Esophagus muscularis mucosa (tissue), 4 donors: ENCODE measurements around the gene TRAPPC4. TPM values are rescaled to one million over a fixed set of nuclear protein-coding genes. Genes with fewer than 3 reads are reported as not detected.
"Not testable (repeated sequence)": the region's sequence is repeated elsewhere in the genome, so short reads cannot be mapped to it uniquely, and the experiment has no call there.

Experiments used
- DNase-seq: peaks from one replicate; pipeline ENCODE4 v3.0.0-alpha.2; 2017; ENCODE audit errors: extremely low spot score
- H3K27ac ChIP-seq, 4 donors: fragments of 200-600 bp; sonication (generic); replicated peaks in 1 of 4; 1 replicate in 3 of 4; 2 replicates in 1 of 4; pipeline ENCODE4 v1.5.1; 2016 to 2019; ENCODE audit warnings: mild to moderate bottlenecking in 1 of 4
- H3K27me3 ChIP-seq, 4 donors: fragments of 200-600 bp; sonication (generic); one replicate each; pipeline versions ENCODE4 v1.5.1 to v1.6.0; 2016 to 2019
- H3K36me3 ChIP-seq, 4 donors: fragments of 200-600 bp; sonication (generic); one replicate each; pipeline ENCODE4 v1.5.1; 2016 to 2019
- H3K4me1 ChIP-seq, 4 donors: fragments of 200-600 bp; sonication (generic); one replicate each; pipeline ENCODE4 v1.5.1; 2016 to 2019
- H3K4me3 ChIP-seq, 4 donors: fragments of 200-600 bp; sonication (generic); 1 replicate in 2 of 4; 2 replicates in 2 of 4; pipeline ENCODE4 v1.5.1; 2016 to 2019; ENCODE audit warnings: mild to moderate bottlenecking in 4 of 4, moderate library complexity in 1 of 4
- H3K9me3 ChIP-seq, 4 donors: fragments of 200-600 bp; sonication (generic); 1 replicate in 3 of 4; 2 replicates in 1 of 4; pipeline ENCODE4 v1.5.1; 2016 to 2019
- CTCF ChIP-seq, 3 experiments: fragments of 200-600 bp in 2 of 3; fragments of 450-650 bp in 1 of 3; sonication (generic) in 2 of 3; IDR thresholded peaks; one replicate each; pipeline ENCODE4 v1.5.1; 2017 to 2019; ENCODE audit warnings: antibody characterized with exemption in 3 of 3, mild to moderate bottlenecking in 2 of 3, moderate library complexity in 1 of 3
- EP300 ChIP-seq: sonication (generic); formaldehyde crosslinking; IDR thresholded peaks from one replicate; pipeline ENCODE4 v1.6.1; 2017; ENCODE audit warnings: antibody characterized with exemption
- POLR2A ChIP-seq: fragments of 450-650 bp; IDR thresholded peaks from one replicate; pipeline ENCODE4 v1.6.1; 2017; ENCODE audit warnings: antibody characterized with exemption, moderate library complexity, mild to moderate bottlenecking, low read depth
- POLR2AphosphoS5 ChIP-seq, 2 donors: sonication (generic); formaldehyde crosslinking; IDR thresholded peaks; one replicate each; pipeline ENCODE4 v1.6.1; 2017; ENCODE audit warnings: antibody characterized with exemption in 2 of 2
- WGBS: methylation state at CpG from one replicate; pipeline ENCODE4 v1.1.5; 2018; 5-methylcytosine and 5-hydroxymethylcytosine counted together
- intact Hi-C: fragments of 100-400 bp; cut with DNase I; formaldehyde crosslinking; loops from one replicate; pipeline ENCODE4 v1.15.1; 2023
- total RNA-seq, 4 donors: library from RNA; depleted of rRNA; stranded (reverse); fragments of >200 nt; gene quantifications; one replicate each; pipeline versions ENCODE4 v1.1.0 to v1.2.1, GENCODE V29; 2016

TRAPPC4 gene
- total RNA-seq, result 10 to 100 TPM; 38.2 to 47.2 (median 42.4) TPM

DNA sequence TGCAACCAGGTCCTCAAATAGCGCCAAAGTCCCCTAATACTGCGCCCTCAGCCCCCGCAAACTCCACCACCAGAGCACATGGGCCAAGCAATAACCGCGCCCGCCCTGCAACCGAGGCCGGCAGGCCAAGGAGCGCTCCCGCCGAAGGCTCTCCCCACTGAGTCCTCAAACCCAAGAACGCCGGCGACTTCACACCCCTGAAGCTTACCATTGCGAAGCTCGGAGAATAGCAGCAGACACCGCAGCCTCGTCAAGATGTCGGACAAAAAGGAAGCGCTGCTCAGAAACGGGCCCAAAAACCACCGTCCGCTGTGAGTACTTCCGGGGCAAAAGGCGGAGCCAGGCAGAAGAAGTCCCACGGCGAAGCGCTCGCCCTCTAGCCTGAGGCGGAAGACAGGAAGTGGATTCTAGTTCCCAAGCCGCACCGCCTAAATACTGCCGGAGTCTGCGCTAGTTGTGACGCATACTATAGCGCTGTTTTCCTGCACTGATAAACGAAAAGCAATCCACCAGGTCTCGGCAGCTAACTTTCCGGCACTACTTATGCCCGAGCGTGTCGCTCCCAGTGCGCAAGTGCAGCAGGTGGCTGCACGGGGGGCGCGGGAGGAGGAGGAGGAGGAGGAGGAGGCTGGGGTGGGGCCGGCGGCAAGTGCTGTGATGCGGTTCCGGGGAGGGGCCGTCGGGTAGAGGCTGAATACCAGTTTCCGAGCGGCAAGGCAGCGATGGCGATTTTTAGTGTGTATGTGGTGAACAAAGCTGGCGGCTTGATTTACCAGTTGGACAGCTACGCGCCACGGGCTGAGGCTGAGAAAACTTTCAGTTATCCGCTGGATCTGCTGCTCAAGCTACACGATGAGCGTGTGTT is at the start of gene TRAPPC4, which contains the start of gene RPS25:
TSS of gene TRAPPC4 (plus strand) at position 693 of the 865 bp plus-strand sequence. CDS start at position 723, 30 bp downstream.
TSS of gene RPS25 (minus strand) at position 270 of the 865 bp plus-strand sequence. CDS start at position 211, 59 bp downstream.
- Histone ChIP-seq H3K4me3 (peak within 1 kb of the TSS; percentile 70 to 99 (median 78)), H3K27ac (peak within 1 kb of the TSS; percentile 91 to 95 (median 93)), H3K4me1 (peaks cover 36 to 58% (median 52%) of the 10 kb centered on the region in 4 donors), H3K27me3 (no peaks in the 10 kb centered on the region), H3K36me3 (peaks cover 40 to 66% (median 54%) of the 10 kb centered on the region in 4 donors), H3K9me3 (no peaks in the 10 kb centered on the region)
- TF ChIP-seq EP300 (no peak), POLR2A (peak; percentile 80), POLR2AphosphoS5 (IDR thresholded peaks at IDR 0.05) (peak; percentile 93 to 94)
- intact Hi-C loops, result no loop called here
- WGBS, result under 1% methylated on average over 61 of the region's 63 CpGs
- DNase-seq, result peak; percentile 98

DNA sequence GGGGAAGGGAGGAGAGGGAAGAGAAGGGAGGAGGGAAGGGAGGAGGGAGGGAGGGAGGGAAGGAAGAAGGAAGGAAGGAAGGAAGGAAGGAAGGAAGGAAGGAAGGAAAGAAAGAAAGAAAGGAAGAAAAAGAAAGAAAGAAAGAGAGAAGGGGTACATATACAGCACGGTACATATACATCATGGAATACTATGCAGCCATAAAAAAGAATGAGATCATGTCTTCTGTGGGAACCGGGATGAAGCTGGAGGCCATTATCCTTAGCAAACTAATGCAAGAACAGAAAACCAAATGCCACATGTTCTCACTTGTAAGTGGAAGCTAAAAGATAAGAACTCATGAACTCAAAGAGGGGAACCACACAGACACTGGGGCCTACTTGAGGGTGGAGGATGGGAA is 49.1 kb upstream of the TRAPPC4 start:
- peaks cover 0 to 22% (median 4%) of the 10 kb centered on the region in 4 donors for H3K27me3 ChIP-seq
- intact Hi-C loops, H3K27ac ChIP-seq, H3K4me1 ChIP-seq, H3K4me3 ChIP-seq, H3K36me3 ChIP-seq, H3K9me3 ChIP-seq, DNase-seq: not testable (repeated sequence)
- WGBS, result 87% methylated on average over 2 of the region's 2 CpGs

GRCh38 chr11:118971646-118972045 is 46.9 kb upstream of the TRAPPC4 start, which contains the start of gene FOXR1:
FOXR1 (plus strand) TSS chr11:118971761; CDS start chr11:118971932, 171 bp downstream.
- 36% methylated on average over 11 of the region's 33 CpGs for WGBS

DNA sequence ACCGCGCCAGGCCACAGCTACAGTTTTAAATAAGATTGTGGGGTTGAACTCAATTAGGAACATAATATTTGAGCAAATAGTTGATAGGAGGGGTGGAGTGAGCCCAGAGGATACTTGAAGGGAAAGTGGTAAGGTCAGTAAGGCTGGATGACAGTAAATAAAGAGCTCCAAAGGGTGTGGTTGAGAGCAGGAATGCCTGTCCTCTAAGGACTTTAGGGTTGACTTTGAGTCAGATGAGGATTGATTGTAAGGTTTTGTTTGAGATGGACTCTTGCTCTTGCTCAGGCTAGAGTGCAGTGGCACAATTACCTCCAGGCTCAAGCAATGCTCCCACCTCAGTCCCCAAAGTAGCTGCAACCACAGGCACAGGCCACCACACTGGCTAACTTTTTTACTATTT is 44.6 kb upstream of the TRAPPC4 start:
- Histone ChIP-seq H3K36me3 (no peaks in the 10 kb centered on the region), H3K27me3 (peaks cover 0 to 22% (median 4%) of the 10 kb centered on the region in 4 donors), H3K27ac (no peak overlapping the region), H3K9me3 (no peaks in the 10 kb centered on the region), H3K4me3 (no peak overlapping the region), H3K4me1 (no peaks in the 10 kb centered on the region)
- intact Hi-C loops, result no loop called here
- DNase-seq, result no peak
- no peak for TF ChIP-seq POLR2AphosphoS5 (IDR thresholded peaks at IDR 0.05)
- TF ChIP-seq POLR2A, result no peak
- TF ChIP-seq EP300, result no peak
- no peak for TF ChIP-seq CTCF (IDR thresholded peaks at IDR 0.05)
- WGBS, result 96% methylated on average over 2 of the region's 2 CpGs

More at GRCh38 chr11:118971646-118972045, 46.9 kb upstream of the TRAPPC4 start, which contains the start of gene FOXR1:
- Histone ChIP-seq H3K4me3 (no peak within 1 kb of the TSS), H3K27me3 (peaks cover 0 to 20% (median 4%) of the 10 kb centered on the region in 4 donors), H3K27ac (no peak within 1 kb of the TSS), H3K36me3 (no peaks in the 10 kb centered on the region), H3K9me3 (no peaks in the 10 kb centered on the region), H3K4me1 (no peaks in the 10 kb centered on the region)
- intact Hi-C loops, result no loop called here
- no peak for DNase-seq
- no peak for TF ChIP-seq POLR2AphosphoS5 (IDR thresholded peaks at IDR 0.05)
- TF ChIP-seq CTCF (IDR thresholded peaks at IDR 0.05), result no peak
- TF ChIP-seq EP300, result no peak
- TF ChIP-seq POLR2A, result no peak

DNA sequence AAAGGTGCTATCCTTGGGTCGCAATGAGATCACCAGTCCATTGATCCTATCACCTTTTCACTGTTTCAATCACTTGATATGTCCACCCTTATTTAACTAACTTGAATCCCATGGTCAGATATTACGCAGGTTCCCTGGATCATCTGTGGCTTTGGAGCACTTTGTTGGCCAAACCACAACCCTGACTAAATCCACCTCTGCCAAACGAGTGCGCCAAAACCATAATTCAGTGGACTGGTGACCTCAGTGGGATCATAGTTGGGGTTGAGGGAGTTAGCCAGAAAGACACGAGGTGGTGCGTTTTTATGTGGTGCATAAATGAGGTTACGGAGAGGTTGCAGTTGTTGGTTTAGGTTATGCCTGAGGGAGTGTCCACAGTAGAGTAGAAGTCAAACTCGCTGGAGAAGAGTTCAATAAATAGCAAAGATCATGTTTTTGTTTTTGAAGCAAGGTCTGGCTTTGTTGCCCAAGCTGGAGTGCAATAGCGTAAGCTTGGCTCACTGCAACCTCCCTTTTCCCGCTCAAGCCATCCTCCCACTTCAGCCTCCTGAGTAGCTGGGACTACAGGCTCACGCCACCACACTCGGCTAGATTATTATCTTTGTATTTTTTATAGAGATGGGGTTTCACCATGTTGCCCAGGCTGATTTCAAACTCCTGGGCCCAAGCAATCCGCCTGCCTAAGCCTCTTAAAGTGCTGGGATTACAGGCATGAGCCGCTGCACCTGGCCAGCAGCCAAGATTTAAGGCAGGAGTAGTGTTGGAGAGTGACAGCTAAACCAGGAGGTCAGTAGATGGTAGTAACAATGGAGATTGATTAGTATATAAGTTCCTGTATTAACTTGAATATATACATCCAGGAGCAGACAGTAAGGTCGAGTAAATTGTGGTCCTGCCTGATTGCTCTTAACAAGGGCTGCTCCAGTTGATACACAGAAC is 42.5 kb upstream of the TRAPPC4 start:
- H3K9me3 ChIP-seq, result no peaks in the 10 kb centered on the region
- intact Hi-C loops, result no loop called here
- H3K27me3 ChIP-seq, result peaks cover 0 to 31% (median 4%) of the 10 kb centered on the region in 4 donors
- 84% methylated on average over 15 of the region's 15 CpGs for WGBS
- TF ChIP-seq CTCF (IDR thresholded peaks at IDR 0.05), result no peak
- no peak for TF ChIP-seq POLR2AphosphoS5 (IDR thresholded peaks at IDR 0.05)
- no peak for TF ChIP-seq POLR2A
- no peak for TF ChIP-seq EP300
- H3K4me3 ChIP-seq, result no peak overlapping the region
- DNase-seq, result no peak
- peaks cover 0 to 10% (median 9%) of the 10 kb centered on the region in 4 donors for H3K4me1 ChIP-seq
- no peaks in the 10 kb centered on the region for H3K36me3 ChIP-seq
- H3K27ac ChIP-seq, result no peak overlapping the region
